GM18498 (cell line): ENCODE measurements around the gene HSF2BP.
"Not testable (repeated sequence)": the region's sequence is repeated elsewhere in the genome, so short reads cannot be mapped to it uniquely, and the experiment has no call there.

ENCODE experiments used
- ATAC-seq: cut with Tn5 transposase; IDR thresholded peaks from one replicate; pipeline ENCODE4 v1.9.1; 2021; ENCODE audit warnings: mild to moderate bottlenecking, moderate library complexity; ENCODE audit not compliant: unreplicated experiment

The HSF2BP gene

DNA sequence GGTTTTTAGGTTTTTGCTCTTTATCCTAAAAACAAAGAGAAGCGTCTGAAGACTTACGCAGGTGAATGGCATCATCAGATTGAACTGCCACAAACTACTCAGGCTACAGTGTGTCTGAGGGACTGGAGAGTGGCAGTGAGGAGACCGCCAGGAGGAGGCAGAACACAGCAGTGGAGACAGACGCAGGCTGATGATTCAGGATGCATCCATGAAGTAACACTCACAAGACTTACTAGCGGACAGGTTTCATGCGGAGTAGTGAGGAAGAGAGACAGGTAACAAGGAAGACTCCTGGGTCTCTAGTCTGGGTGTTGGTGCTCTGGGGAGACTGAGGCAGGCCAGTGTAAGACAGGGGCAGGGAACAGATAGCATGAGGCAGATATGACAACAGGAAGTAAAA is 5.7 kb downstream of the HSF2BP start:
- no peak for ATAC-seq

GRCh38 chr21:43652616-43653015 is 6.7 kb downstream of the HSF2BP start:
- no peak for ATAC-seq

GRCh38 chr21:43651926-43652325 is 7.4 kb downstream of the HSF2BP start:
- not testable (repeated sequence) for ATAC-seq

DNA sequence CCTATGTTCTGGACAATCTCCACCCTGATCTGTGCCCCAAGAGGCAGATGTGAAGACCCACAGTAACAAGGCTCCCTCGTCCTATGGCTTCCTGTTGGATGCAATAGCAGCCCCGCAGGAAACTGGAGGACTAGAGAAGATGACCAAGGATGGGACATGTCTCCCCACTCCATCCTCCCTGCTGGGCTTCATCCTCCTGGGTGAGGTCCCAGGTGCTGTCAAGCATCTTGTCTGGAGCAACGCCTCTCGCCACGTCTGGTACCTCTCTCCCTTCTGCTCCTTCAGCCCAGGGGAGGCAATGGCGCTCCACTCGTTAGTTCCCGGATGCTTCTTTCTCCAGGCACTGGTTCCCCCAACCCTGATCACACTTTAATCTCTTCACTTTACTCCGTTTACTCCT is 11.1 kb downstream of the HSF2BP start:
- no peak for ATAC-seq

DNA sequence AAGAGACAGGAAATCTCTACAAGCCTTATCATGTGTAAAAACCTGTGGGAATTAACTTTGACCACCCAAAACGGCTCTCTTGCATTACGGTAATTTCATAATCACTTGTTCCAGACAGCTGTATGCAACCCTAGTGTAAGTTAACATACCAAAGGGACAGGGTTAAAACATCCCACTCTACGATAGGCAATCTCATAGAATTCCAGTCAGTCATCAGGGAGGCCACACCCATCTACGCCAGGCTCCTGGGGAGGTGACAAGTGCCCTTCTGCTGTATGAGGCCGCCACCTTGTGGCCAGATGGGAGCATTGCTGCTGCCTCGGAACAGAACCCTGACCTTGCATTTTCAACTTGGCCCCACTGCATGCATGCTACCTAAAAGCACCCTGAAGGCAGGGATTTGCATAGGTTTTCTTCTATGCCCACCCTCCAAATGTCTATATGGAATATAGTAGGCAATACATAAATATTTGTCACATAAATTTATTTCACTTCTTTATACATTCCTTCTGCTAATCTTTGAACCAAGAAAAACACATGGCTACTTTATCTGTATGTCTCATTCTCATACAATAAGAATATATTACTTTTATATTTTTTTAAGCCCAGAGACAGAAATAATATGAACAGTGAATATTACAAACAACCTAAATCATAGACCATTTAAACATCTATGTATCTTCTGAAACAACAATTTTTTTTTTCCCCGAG is 12.6 kb downstream of the HSF2BP start:
- peak; percentile 89 for ATAC-seq

DNA sequence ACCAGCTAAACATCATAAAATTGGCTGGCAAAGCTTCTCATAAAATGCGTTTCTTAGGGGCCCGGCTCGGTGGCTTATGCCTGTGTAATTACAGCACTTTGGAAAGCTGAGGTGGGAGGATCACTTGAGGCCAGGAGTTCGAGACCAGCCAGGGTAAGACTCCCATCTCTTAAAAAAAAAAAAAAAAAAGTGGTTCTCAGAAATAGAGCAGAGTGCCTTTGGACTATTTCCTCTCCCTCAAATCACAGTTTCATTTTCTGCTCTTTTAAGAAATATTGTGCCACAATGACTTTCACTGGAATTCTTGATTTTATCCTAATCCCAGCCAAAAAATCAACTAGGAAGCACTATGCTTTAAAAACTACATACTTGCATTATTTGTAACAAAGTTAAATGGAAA is 13.3 kb downstream of the HSF2BP start:
- ATAC-seq, result no peak

DNA sequence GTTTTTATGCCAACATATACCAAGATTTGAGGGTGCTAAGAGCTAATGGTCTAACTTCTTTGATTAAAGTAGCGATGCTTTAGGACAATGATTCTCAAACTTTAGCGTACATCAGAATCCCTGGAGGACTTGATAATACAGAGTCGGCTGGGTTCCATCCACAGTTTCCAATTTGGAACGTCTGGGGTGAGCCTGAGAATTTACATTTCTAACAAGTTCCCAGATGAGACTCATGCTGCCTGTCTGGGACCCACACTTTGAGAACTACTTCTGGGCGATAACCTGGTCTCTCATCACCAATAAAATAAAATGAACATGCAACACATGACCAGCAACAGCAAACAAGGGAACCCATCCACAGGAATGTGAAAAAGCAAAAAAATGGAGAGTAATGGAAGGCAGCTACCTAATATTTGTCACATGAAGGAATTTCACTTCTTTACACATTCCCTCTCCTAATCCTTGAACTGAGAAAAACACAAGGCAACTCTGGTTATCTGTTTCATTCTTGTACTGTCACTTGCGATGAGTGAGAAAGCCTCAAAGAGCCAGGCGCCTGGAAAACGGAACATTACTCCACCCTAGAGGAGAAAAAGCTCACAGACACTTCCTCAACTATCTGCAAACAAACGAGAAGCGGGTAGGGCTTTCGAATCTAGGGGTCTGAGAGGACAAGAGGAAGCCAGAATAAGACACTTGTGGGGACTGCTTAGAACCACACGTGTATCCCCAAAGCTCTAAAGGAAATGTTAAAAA is 14.0 kb downstream of the HSF2BP start:
- ATAC-seq, result no peak

DNA sequence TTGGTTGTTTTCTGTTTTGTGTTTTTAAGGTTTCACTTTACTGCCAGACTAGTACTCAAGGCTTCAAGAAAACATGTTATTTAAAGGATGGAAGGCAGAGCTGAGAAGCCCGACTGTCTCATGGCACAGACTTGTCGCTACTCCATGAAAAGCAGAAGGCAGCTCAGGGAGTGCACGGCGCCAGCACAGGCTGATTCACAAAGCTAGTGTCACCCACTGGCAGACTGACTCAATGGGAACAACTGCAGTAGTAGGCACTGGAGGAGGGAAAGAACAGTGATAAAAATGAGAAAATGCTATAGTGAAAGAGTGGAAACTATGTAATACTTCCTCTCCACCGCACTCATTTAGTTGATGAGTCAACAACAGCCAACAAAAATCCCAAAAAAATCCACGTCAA is 14.7 kb downstream of the HSF2BP start:
- ATAC-seq, result no peak

DNA sequence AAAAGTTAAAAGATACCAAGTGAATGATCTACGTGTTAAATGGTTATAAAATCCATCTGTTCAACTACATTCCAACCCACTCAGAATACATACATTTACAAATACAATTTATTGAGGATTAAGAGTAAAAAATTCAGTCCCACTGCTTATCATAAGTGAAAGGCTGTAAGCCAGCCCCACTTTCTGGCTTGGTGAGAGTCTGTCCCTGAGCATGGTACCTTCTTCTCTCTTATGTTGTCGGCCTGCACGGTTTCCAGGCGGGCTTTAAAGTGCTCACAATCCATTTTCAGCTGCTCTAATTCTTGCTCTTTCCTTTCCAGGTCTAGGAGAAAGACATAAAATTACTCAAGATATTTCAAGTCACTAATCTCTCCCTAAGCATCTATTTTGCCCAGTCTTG is 15.2 kb downstream of the HSF2BP start:
- ATAC-seq, result no peak

DNA sequence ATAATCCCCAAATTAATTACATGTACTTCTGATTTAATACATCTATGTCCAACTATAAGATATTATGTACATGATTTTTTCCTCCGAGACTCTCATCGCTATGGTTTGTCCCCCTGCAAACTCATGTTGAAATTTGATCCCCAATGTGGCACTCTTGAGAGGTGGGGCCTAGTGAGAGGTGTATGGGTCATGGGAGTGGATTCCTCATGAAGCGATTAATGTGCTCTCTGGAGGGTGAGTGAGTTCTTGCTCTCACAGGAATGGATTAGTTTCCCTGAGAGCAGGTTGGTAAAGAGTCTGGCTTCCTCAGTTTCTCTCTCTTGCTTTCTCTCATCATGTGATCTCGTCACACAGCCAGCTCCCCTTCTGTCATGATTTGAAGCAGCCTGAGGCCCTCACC is 16.1 kb downstream of the HSF2BP start:
- ATAC-seq, result no peak

DNA sequence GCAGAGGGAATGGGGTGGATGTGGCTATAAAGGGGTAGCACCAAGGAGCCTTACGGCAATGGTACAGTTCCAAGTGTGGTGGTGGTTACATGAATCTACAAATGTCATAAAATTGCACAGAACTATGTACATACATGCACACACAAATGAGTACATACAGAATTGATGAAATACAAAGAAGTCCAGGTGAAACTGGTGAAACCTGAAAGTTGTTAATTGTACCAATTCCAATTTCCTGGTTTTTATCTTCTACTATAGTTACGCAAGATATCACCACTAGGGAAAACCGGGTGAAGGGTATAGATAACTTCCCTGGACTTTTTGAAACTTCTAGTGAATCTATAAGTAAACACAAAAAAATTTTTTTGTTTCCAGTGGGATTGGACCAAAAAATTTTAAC is 18.9 kb downstream of the HSF2BP start:
- no peak for ATAC-seq

DNA sequence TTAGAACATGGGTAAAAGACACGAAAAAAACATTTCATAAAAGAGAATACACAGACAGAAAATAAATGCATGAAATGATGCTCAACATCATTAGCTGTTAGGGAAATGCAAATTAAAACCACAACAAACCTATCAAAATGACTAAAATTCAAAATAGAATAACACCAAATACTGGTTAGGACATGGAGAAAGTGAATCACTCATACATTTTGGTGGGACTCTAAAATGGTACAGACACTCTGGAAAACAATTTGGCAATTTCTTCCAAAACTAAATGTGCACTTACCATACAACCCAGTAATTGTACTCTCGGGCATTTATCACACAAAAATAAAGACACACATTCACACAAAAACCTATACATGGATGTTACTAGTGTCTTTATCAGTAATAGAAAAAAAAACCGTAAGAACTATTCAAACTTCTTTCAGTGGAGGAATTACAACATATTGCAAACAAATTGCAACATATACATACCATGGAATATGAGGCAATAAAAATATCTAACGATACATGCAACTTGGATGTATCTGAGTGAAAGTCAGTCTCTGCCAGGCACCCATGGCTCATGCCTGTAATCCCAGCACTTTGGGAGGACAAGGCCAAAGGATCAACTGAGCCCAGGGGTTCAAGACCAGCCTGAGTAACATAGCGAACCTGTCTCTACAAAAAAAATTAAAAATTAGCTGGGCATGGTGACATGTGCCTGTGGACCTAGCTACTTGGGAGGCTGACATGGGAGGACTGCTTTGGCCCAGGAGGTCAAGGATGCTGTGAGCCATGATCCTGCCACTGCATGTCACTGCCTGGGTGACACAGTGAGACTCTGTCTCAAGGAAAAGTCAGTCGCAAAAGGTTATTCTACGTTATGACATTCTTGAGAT is 19.6 kb downstream of the HSF2BP start:
- ATAC-seq, result no peak

- no peak for ATAC-seq
These were observed 21.6 kb downstream of the HSF2BP start for GRCh38 chr21:43637530-43638158.

DNA sequence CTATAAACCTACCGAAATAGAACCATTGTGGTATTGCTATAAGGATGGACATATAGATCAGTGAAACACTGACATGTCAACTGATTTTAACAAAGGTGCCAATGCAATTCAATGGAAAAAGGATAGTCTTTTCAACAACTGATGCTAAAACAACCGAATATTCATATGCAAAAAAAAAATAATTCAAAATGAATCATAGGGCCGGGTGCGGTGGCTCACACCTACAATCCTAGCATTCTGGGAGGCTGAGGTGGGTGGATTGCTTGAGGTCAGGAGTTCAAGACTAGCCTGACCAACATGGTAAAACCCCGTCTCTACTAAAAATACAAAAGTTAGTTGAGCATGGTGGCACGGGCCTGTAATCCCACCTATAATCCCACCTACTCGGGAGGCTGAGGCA is 23.9 kb downstream of the HSF2BP start:
- no peak for ATAC-seq

- ATAC-seq, result no peak
These were observed 24.7 kb downstream of the HSF2BP start for GRCh38 chr21:43634618-43635017.

DNA sequence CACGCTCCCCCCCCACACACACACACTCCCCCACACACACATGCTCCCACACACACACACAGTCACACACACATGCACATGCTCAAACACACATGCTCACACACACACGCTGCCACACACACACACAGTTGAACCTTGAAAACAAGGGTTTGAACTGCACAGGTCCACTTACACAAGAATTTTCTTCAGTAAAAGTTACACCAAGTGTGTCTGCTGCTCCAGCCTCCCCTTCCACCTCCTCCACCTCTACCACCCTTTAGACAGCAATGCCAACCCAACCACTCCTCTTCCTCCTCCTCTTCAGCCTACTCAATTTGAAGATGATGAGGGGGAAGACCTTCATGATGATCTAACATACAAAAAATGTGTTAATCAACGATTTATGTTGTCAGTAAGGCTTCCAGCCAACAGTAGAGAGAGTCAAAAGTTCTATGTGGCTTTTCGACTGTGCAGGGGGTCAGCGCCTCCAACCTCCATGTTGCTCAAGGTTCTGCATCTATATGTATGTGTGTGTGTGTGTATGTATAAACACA is 26.8 kb downstream of the HSF2BP start:
- no peak for ATAC-seq

DNA sequence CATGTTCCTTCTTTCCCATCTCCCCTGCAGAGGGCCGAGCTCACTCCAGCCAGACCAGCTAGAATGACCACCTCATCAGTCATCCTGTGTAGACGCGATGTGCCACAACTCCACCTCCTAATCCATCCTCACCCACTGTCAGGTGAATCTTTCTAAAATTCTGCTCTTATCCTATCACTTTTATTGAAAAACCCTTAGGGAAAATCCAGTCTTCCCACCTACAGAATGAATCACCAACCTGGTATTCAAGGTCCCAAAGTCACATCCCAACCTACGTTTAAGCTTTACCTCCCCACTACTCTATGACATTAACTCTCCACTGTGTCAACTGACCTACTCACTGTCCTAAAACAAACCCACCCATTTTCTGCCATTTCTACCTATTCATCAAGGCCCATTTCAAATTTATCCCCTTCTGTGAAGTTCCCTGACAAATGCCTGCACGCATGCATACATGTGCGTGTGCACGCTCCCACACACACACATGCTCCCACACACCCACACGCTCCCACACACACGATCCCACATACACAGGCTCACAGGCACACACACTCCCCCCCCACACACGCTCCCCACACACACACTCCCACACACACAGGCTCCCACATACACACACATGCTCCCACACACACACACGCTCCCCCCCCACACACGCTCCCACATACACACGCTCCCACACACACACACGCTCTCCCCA is 27.7 kb downstream of the HSF2BP start:
- no peak for ATAC-seq

- ATAC-seq, result no peak
These were observed 31.8 kb downstream of the HSF2BP start for GRCh38 chr21:43627527-43627926.

DNA sequence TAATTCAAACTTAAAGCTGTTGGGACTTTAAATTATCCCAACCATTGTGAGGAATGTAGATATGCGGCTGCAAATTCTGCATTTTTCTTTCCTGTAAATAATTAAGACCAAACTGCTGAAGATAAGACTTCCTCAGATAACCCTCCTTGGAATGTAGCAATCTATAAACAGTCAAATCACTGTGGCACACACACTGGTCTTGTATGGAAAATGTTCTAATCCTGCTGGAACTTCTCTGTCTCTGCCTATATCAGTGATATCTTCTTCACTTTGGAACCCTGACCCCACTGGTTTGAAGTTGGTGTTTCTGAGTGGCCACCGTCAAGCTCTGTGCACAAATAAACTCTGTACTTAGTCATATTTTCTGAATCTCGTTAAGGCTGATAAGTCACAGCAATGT is 32.9 kb downstream of the HSF2BP start:
- no peak for ATAC-seq

DNA sequence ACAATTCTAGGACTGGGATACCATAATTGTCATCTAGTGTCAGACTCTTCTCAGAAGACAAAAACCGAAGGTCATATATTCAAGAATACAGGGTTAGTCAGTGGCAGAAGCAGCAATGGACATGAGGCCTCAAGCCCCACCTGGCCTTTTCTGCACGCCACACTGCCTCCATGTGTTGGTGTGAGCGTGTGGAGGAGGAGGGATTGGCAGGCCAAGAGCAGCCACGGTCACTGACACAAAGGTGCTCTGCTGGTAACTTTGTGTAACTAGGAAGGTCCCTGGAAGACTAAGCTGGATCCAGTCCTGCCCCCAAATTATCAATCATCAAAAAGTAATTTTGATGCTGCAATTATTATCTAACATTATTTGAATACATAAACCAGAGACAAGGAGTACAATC is 34.9 kb downstream of the HSF2BP start:
- no peak for ATAC-seq
